Endothelial cell of umbilical vein (primary cell): ENCODE results near the gene IFITM10.

Experiments
- EZH2 ChIP-seq: IDR thresholded peaks from 2 replicates; pipeline ENCODE4 v1.6.1; 2012; ENCODE audit warnings: borderline replicate concordance, low read depth, mild to moderate bottlenecking, moderate library complexity, low read length, inconsistent platforms; ENCODE audit not compliant: severe bottlenecking
- FOS ChIP-seq: IDR thresholded peaks from 2 replicates; pipeline ENCODE4 v1.6.1; 2011; ENCODE audit warnings: mild to moderate bottlenecking, low read length, moderate library complexity, borderline replicate concordance; ENCODE audit not compliant: insufficient read depth
- GATA2 ChIP-seq: IDR thresholded peaks from 2 replicates; pipeline ENCODE4 v1.7.0; 2011; ENCODE audit warnings: low read depth, mild to moderate bottlenecking, moderate library complexity, mixed read lengths, low read length; ENCODE audit not compliant: insufficient read length, insufficient read depth
- JUN ChIP-seq: IDR thresholded peaks from 2 replicates; pipeline ENCODE4 v1.6.1; 2011; ENCODE audit warnings: borderline replicate concordance, low read depth; ENCODE audit not compliant: insufficient read length, insufficient read depth
- POLR2A ChIP-seq: IDR thresholded peaks from 2 replicates; pipeline ENCODE4 v1.6.1; 2012; ENCODE audit warnings: low read depth, mild to moderate bottlenecking, control low read depth, low read length
- POLR2AphosphoS5 ChIP-seq: IDR thresholded peaks from 2 replicates; pipeline ENCODE4 v1.6.1; 2012; ENCODE audit warnings: low read depth, mild to moderate bottlenecking, control low read depth, low read length, moderate library complexity; ENCODE audit not compliant: insufficient read depth
- TF ChIP-seq, protein P1 (sequence below): IDR thresholded peaks from 2 replicates; pipeline ENCODE4 v1.6.1; 2011; ENCODE audit not compliant: insufficient read depth, insufficient read length
- TF ChIP-seq, protein P2 (sequence below), 2 donors: IDR thresholded peaks; 1 replicate in 1 of 2; 2 replicates in 1 of 2; pipeline ENCODE4 v1.5.1; 2011; ENCODE audit warnings: low read length in 2 of 2, mild to moderate bottlenecking in 2 of 2, moderate library complexity in 2 of 2, control low read depth in 1 of 2, inconsistent platforms in 1 of 2, low read depth in 1 of 2; ENCODE audit not compliant: insufficient read depth in 1 of 2; ENCODE audit errors: extremely low read depth in 1 of 2

DNA sequence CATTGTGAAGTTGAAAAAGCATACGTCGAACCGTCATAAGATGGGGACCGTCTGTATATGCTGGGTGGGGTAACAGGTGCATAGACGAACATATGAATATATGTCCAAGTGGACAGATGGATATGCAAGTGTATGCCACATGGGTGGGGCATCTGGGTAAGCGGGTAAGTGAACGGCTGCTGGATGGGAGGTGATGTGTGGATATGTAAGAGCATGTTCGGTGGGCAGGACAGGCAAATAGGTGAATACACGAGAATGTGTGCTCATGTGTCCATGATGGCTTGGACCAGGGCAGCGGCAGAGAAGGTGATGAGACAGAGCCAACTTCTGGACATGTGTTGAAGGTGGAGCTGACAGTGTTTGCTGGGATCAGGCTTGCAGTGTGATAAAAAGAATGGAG, 12.0 kb downstream of the IFITM10 start:
- TF ChIP-seq, protein P1, sequence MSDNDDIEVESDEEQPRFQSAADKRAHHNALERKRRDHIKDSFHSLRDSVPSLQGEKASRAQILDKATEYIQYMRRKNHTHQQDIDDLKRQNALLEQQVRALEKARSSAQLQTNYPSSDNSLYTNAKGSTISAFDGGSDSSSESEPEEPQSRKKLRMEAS: no peak
- TF ChIP-seq, protein P2, sequence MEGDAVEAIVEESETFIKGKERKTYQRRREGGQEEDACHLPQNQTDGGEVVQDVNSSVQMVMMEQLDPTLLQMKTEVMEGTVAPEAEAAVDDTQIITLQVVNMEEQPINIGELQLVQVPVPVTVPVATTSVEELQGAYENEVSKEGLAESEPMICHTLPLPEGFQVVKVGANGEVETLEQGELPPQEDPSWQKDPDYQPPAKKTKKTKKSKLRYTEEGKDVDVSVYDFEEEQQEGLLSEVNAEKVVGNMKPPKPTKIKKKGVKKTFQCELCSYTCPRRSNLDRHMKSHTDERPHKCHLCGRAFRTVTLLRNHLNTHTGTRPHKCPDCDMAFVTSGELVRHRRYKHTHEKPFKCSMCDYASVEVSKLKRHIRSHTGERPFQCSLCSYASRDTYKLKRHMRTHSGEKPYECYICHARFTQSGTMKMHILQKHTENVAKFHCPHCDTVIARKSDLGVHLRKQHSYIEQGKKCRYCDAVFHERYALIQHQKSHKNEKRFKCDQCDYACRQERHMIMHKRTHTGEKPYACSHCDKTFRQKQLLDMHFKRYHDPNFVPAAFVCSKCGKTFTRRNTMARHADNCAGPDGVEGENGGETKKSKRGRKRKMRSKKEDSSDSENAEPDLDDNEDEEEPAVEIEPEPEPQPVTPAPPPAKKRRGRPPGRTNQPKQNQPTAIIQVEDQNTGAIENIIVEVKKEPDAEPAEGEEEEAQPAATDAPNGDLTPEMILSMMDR (IDR thresholded peaks at IDR 0.05; ENCODE audit: extremely low read depth in 1 of 2, insufficient read depth in 1 of 2, low read depth in 1 of 2, low read length in 2 of 2): no peak
- TF ChIP-seq POLR2AphosphoS5 (no peak), GATA2 (no peak), EZH2 (no peak), POLR2A (no peak), FOS (no peak), JUN (no peak)
